ENCODE measurements around the gene DDX23.

DDX23 gene

DNA sequence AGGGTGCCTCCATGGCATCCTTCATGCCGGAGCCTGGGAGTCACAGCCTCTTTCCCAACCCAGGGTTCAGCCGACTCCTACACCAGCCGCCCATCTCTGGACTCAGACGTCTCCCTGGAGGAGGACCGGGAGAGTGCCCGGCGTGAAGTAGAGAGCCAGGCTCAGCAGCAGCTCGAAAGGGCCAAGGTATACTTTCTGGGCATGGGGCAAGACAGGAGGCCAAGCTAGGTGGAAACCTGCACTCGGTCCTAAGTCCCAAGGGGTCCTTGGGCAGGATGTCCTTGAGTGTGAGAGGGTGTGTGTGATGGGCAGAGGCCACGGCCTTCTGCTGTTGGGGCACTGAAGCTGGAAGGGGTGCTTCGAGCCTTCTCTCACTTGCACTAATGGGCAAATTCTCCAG is 28.7 kb downstream of the DDX23 start:
- Histone ChIP-seq H3K4me3 (no peak overlapping the region), H3K9ac (ENCODE audit: insufficient read length) (no peak overlapping the region), H3K27ac (no peak overlapping the region), H3K9me3 (ENCODE audit: low read depth, low read length) (no peaks in the 10 kb centered on the region), H3K36me3 (ENCODE audit: insufficient read depth, low read length) (peaks cover 9% of the 10 kb centered on the region; the same call in 1 of the 2 replicates)
- TF ChIP-seq POLR2AphosphoS5 (IDR thresholded peaks at IDR 0.05; ENCODE audit: borderline replicate concordance, low read depth, low read length) (no peak), EZH2 (IDR thresholded peaks at IDR 0.05) (no peak), FOXP2 (optimal IDR thresholded peaks at IDR 0.05; ENCODE audit: control extremely low read depth, extremely low read length, insufficient read depth) (no peak)
- DNase-seq (ENCODE audit: low read depth, low spot score), result no peak

DNA sequence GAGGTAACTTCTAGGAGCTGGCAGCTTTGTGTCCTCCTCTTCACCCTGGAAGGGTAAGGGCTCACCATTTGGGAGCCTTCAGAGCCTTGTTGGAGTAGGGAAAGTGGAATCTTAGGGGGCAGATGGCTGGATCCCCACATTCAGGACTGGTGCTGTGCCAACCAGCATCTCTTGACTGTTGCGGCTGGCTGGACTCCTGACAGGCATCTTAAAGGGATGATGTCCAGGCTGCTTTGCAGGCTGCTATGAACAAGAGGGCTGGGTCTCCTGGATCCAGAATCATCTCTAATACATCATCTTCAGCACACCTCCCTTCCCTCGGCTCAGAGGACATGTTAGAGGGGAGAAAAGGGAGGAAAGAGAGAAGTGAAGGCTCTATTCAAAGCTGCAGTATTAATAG is 29.3 kb downstream of the DDX23 start:
- H3K9ac ChIP-seq (ENCODE audit: insufficient read length), result no peak overlapping the region
- no peaks in the 10 kb centered on the region for H3K9me3 ChIP-seq (ENCODE audit: low read depth, low read length)
- H3K36me3 ChIP-seq (ENCODE audit: insufficient read depth, low read length), result peaks cover 5% of the 10 kb centered on the region; the same call in 1 of the 2 replicates
- H3K27ac ChIP-seq, result no peak overlapping the region
- TF ChIP-seq POLR2AphosphoS5 (IDR thresholded peaks at IDR 0.05; ENCODE audit: borderline replicate concordance, low read depth, low read length), result no peak
- no peak for TF ChIP-seq FOXP2 (optimal IDR thresholded peaks at IDR 0.05; ENCODE audit: control extremely low read depth, extremely low read length, insufficient read depth)
- TF ChIP-seq EZH2 (IDR thresholded peaks at IDR 0.05), result no peak
- DNase-seq (ENCODE audit: low read depth, low spot score), result no peak
- H3K4me3 ChIP-seq, result no peak overlapping the region

DNA sequence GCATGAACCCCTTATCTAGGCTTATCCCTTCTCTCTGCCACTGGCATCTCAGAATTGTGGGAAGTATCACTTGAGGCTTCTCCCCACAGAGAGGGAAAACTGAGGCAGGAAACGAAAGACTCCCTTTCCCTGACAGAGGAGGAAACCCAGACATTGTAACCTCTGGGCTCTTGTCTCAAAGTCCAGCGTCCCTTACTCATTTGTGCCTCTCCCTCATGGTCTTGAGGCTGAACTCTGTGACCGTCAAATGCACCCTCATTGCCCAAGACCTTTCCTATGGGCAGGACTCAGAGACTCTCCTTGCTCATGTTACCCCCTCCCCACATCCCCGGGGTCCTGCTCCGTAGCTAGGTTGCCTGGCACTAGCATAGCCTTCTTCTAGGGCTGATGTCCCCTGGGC is 29.8 kb downstream of the DDX23 start:
- Histone ChIP-seq H3K36me3 (ENCODE audit: insufficient read depth, low read length) (peaks cover 5% of the 10 kb centered on the region; the same call in 1 of the 2 replicates), H3K27ac (no peak overlapping the region), H3K9ac (ENCODE audit: insufficient read length) (no peak overlapping the region), H3K9me3 (ENCODE audit: low read depth, low read length) (no peaks in the 10 kb centered on the region), H3K4me3 (no peak overlapping the region)
- no peak for DNase-seq (ENCODE audit: low read depth, low spot score)
- TF ChIP-seq POLR2AphosphoS5 (IDR thresholded peaks at IDR 0.05; ENCODE audit: borderline replicate concordance, low read depth, low read length), result no peak
- TF ChIP-seq FOXP2 (optimal IDR thresholded peaks at IDR 0.05; ENCODE audit: control extremely low read depth, extremely low read length, insufficient read depth), result no peak
- no peak for TF ChIP-seq EZH2 (IDR thresholded peaks at IDR 0.05)

- DNase-seq (ENCODE audit: low read depth, low spot score), result no peak
- Histone ChIP-seq H3K27ac (no peak overlapping the region), H3K9ac (ENCODE audit: insufficient read length) (no peak overlapping the region), H3K36me3 (ENCODE audit: insufficient read depth, low read length) (no peaks in the 10 kb centered on the region; the same call in 1 of the 2 replicates), H3K9me3 (ENCODE audit: low read depth, low read length) (no peaks in the 10 kb centered on the region), H3K4me3 (no peak overlapping the region)
- TF ChIP-seq POLR2AphosphoS5 (IDR thresholded peaks at IDR 0.05; ENCODE audit: borderline replicate concordance, low read depth, low read length), result no peak
- no peak for TF ChIP-seq FOXP2 (optimal IDR thresholded peaks at IDR 0.05; ENCODE audit: control extremely low read depth, extremely low read length, insufficient read depth)
- no peak for TF ChIP-seq EZH2 (IDR thresholded peaks at IDR 0.05)
These were observed 31.8 kb downstream of the DDX23 start for GRCh38 chr12:48819986-48820725.

GRCh38 chr12:48818831-48819590 is 33.0 kb downstream of the DDX23 start:
- H3K27ac ChIP-seq, result no peak overlapping the region
- H3K4me3 ChIP-seq, result peak overlapping the region; percentile 95
- H3K9me3 ChIP-seq (ENCODE audit: low read depth, low read length), result no peaks in the 10 kb centered on the region
- DNase-seq (ENCODE audit: low read depth, low spot score), result no peak
- TF ChIP-seq FOXP2 (optimal IDR thresholded peaks at IDR 0.05; ENCODE audit: control extremely low read depth, extremely low read length, insufficient read depth), result no peak
- TF ChIP-seq EZH2 (IDR thresholded peaks at IDR 0.05), result no peak
- no peak for TF ChIP-seq POLR2AphosphoS5 (IDR thresholded peaks at IDR 0.05; ENCODE audit: borderline replicate concordance, low read depth, low read length)
- no peaks in the 10 kb centered on the region; the same call in 1 of the 2 replicates for H3K36me3 ChIP-seq (ENCODE audit: insufficient read depth, low read length)
- H3K9ac ChIP-seq (ENCODE audit: insufficient read length), result peak overlapping the region; percentile 60

DNA sequence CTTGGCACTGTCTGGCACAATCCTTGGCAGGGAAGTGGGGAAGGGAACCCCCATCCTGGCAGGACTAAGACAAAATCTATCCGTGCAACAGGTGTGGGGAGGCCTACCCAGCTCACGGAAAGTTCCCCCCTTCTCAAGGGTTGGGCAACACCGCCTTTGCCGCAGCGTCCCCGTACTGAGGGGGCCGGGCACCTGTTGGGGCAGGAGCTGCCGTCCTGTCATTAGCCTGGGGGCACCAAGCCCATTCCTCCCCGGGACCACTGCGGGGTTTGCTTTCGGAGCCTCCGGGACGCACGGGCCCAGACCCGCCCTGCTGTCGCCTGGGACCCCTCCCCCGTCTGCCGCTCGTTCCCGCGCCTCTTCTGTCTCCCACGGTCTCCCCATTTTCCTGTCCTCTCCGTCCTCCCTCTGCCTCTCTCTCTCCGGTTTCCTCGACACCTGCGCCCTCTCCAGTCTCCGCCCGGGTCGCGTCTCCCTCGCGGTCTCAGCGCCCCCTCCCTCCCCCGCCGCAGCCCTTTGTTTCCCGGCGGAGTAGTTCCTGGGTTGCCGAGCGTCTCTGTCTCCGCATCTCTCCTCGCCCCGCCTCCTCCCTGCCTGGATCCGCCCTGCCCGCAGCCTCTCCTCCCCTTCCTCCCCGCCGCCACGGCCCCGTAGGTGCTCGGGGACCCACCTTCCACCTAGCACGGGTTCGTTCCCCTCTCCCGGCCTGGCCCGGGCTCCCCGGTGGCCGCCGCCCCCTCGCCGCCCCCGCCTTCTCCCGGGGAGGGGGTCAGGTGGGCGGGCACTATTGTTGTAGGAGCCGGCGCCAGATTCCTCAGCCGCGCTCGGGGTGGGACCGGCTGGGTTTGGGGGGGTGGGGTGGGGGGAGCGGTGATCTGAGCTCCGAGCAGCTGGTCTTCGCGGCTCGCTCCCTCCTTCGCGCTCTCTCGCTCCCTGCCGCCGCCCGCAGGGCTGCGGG is 33.8 kb downstream of the DDX23 start, which contains the start of gene CACNB3:
TSS of gene CACNB3 (plus strand) at position 624 of the 958 bp plus-strand sequence. CDS start 434 bp downstream, outside the sequence.
- no peaks in the 10 kb centered on the region; the same call in 1 of the 2 replicates for H3K36me3 ChIP-seq (ENCODE audit: insufficient read depth, low read length)
- H3K4me3 ChIP-seq, result peak within 1 kb of the TSS; percentile 95
- no peak for DNase-seq (ENCODE audit: low read depth, low spot score)
- no peak within 1 kb of the TSS for H3K27ac ChIP-seq
- no peak for TF ChIP-seq FOXP2 (optimal IDR thresholded peaks at IDR 0.05; ENCODE audit: control extremely low read depth, extremely low read length, insufficient read depth)
- TF ChIP-seq POLR2AphosphoS5 (IDR thresholded peaks at IDR 0.05; ENCODE audit: borderline replicate concordance, low read depth, low read length), result peak; percentile 71
- no peak for TF ChIP-seq EZH2 (IDR thresholded peaks at IDR 0.05)
- H3K9ac ChIP-seq (ENCODE audit: insufficient read length), result peak within 1 kb of the TSS; percentile 75
- H3K9me3 ChIP-seq (ENCODE audit: low read depth, low read length), result no peaks in the 10 kb centered on the region

- TF ChIP-seq FOXP2 (optimal IDR thresholded peaks at IDR 0.05; ENCODE audit: control extremely low read depth, extremely low read length, insufficient read depth), result no peak
- TF ChIP-seq EZH2 (IDR thresholded peaks at IDR 0.05), result no peak
- TF ChIP-seq POLR2AphosphoS5 (IDR thresholded peaks at IDR 0.05; ENCODE audit: borderline replicate concordance, low read depth, low read length), result no peak
- no peak for DNase-seq (ENCODE audit: low read depth, low spot score)
- H3K4me3 ChIP-seq, result peak overlapping the region; percentile 86
- H3K27ac ChIP-seq, result no peak overlapping the region
- H3K9me3 ChIP-seq (ENCODE audit: low read depth, low read length), result no peaks in the 10 kb centered on the region
- H3K36me3 ChIP-seq (ENCODE audit: insufficient read depth, low read length), result no peaks in the 10 kb centered on the region
- peak overlapping the region; percentile 28 for H3K9ac ChIP-seq (ENCODE audit: insufficient read length)
These were observed 35.7 kb downstream of the DDX23 start for GRCh38 chr12:48816143-48816854.
